ENCODE results near the gene EIF1B. TPM values are rescaled to one million over a fixed set of nuclear protein-coding genes. Genes with fewer than 3 reads are reported as not detected.

EIF1B gene
- total and polyA plus RNA-seq, 2 donors from 2014 or later: 48.3 to 97.8 TPM

DNA sequence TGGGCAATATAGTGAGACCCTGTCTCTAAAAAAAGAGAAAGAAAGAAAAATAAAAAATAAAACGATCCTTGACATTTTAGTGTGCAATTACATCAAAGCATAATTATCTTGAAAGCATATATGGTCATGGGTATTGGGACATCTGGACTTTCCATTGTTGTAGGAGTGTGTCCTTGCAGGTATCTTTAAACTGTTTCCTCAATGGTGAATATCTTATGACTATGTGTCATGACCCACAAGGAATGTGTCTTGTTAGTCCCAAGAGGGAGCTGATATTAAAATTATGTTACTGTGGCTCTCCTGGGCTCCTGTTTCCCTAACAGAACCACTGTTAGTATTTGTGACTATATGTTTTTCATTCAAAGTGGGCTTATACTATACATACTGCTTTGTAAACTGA lies 26.6 kb downstream of the EIF1B start:
- no peaks in the 10 kb centered on the region for H3K9me3 ChIP-seq (ENCODE audit: control insufficient read depth in 2 of 3, insufficient read depth in 1 of 3, low read length in 3 of 3)
- H3K4me1 ChIP-seq (ENCODE audit: control insufficient read depth in 2 of 3, insufficient read depth in 2 of 3, low read depth in 1 of 3, low read length in 3 of 3): no peaks in the 10 kb centered on the region
- H3K27me3 ChIP-seq (ENCODE audit: control insufficient read depth, insufficient read depth, low read length): no peaks in the 10 kb centered on the region
- intact Hi-C loops (cut with DNase I): no loop called here
- TF ChIP-seq CTCF (IDR thresholded peaks at IDR 0.05; ENCODE audit: borderline replicate concordance, extremely low read depth, insufficient read depth): no peak
- H3K9ac ChIP-seq (ENCODE audit: low read length in 3 of 3): no peak overlapping the region
- no peak overlapping the region for H3K27ac ChIP-seq (ENCODE audit: low read depth in 2 of 2, low read length in 2 of 2)
- H3K36me3 ChIP-seq (ENCODE audit: control insufficient read depth in 2 of 3, insufficient read depth in 3 of 3, low read length in 3 of 3): no peaks in the 10 kb centered on the region
- FAIRE-seq (no peak), DNase-seq (no peak)
- no peak overlapping the region for H3K4me3 ChIP-seq (ENCODE audit: low read length in 3 of 3)

GRCh38 chr3:40336511-40337135 lies 27.1 kb downstream of the EIF1B start:
- no peak overlapping the region for H3K4me3 ChIP-seq (ENCODE audit: low read length in 3 of 3)
- no peak overlapping the region for H3K27ac ChIP-seq (ENCODE audit: low read depth in 2 of 2, low read length in 2 of 2)
- H3K36me3 ChIP-seq (ENCODE audit: control insufficient read depth in 2 of 3, insufficient read depth in 3 of 3, low read length in 3 of 3): no peaks in the 10 kb centered on the region
- no peak overlapping the region for H3K9ac ChIP-seq (ENCODE audit: low read length in 3 of 3)
- H3K4me1 ChIP-seq (ENCODE audit: control insufficient read depth in 2 of 3, insufficient read depth in 2 of 3, low read depth in 1 of 3, low read length in 3 of 3): no peaks in the 10 kb centered on the region
- no peaks in the 10 kb centered on the region for H3K27me3 ChIP-seq (ENCODE audit: control insufficient read depth, insufficient read depth, low read length)
- intact Hi-C loops (cut with DNase I): no loop called here
- H3K9me3 ChIP-seq (ENCODE audit: control insufficient read depth in 2 of 3, insufficient read depth in 1 of 3, low read length in 3 of 3): no peaks in the 10 kb centered on the region
- no peak for TF ChIP-seq CTCF (IDR thresholded peaks at IDR 0.05; ENCODE audit: borderline replicate concordance, extremely low read depth, insufficient read depth)
- no peak for FAIRE-seq
- no peak for DNase-seq

DNA sequence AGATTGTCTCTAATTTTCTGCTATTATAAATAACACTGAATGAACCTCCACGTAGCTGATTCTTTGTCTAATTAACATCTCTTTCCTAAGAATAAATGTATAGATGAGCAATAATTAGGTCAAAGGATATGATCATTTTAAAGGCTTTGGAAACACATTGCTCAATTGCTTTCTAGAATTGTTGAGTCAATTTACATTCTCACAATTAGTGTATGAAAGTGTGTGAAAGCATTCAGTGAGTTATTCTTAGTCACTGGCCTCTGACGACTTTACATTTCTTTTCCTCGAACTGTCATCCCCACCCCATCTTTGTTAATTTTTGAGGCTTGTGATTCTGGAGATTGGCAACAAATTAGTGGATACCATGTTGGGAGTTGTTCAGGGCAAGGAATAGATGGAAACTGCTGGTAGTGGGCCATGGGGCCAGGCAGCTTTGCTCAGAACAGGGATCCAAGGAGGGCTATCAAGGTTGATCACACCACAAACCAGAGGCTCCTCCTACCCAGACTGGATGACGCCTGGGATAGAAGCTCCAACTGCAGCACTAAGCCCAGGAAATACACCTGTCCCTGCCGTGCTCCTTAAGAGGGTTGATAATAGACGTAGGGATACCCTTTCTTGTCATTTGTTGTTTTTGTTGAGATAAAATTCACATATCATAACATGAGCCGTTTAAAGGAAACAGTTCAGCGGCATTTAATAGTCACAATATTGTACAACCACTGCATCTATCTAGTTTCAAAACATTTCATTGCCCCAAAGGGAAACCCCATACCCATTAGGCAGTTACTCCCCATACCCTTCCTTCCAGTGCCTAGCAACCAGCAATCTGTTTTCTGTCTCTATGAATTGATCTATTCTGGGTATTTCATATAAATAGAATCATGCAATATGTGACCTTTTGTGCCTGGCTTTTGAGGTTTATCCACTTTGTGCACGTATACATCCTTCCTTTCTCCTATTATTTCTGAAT lies 27.9 kb downstream of the EIF1B start:
- DNase-seq (no peak), FAIRE-seq (no peak)
- no peak for TF ChIP-seq CTCF (IDR thresholded peaks at IDR 0.05; ENCODE audit: borderline replicate concordance, extremely low read depth, insufficient read depth)
- H3K4me1 ChIP-seq (ENCODE audit: control insufficient read depth in 2 of 3, insufficient read depth in 2 of 3, low read depth in 1 of 3, low read length in 3 of 3): no peaks in the 10 kb centered on the region
- no peaks in the 10 kb centered on the region for H3K36me3 ChIP-seq (ENCODE audit: control insufficient read depth in 2 of 3, insufficient read depth in 3 of 3, low read length in 3 of 3)
- no peaks in the 10 kb centered on the region for H3K27me3 ChIP-seq (ENCODE audit: control insufficient read depth, insufficient read depth, low read length)
- no peaks in the 10 kb centered on the region for H3K9me3 ChIP-seq (ENCODE audit: control insufficient read depth in 2 of 3, insufficient read depth in 1 of 3, low read length in 3 of 3)
- H3K9ac ChIP-seq (ENCODE audit: low read length in 3 of 3): no peak overlapping the region
- H3K27ac ChIP-seq (ENCODE audit: low read depth in 2 of 2, low read length in 2 of 2): no peak overlapping the region
- H3K4me3 ChIP-seq (ENCODE audit: low read length in 3 of 3): no peak overlapping the region
- intact Hi-C loops (cut with DNase I): no loop called here
